Hepatocyte (in vitro differentiated cells): ENCODE measurements around the gene BCOR.

Source experiments
- CTCF ChIP-seq: fragments of 200-600 bp; sonication (generic); IDR thresholded peaks from 2 replicates; pipeline ENCODE4 v1.5.1; 2016; ENCODE audit warnings: antibody characterized with exemption, mild to moderate bottlenecking; ENCODE audit not compliant: poor library complexity
- EZH2 ChIP-seq: fragments of 200-600 bp; sonication (generic); IDR thresholded peaks from 2 replicates; pipeline ENCODE4 v1.6.1; 2016; ENCODE audit warnings: antibody characterized with exemption, mild to moderate bottlenecking, borderline replicate concordance
- EZH2phosphoT487 ChIP-seq: fragments of 200-600 bp; sonication (generic); IDR thresholded peaks from one replicate; pipeline ENCODE4 v1.6.1; 2018; ENCODE audit warnings: antibody characterized with exemption, mild to moderate bottlenecking, low read depth, moderate library complexity; ENCODE audit not compliant: unreplicated experiment, severe bottlenecking

GRCh38 chrX:40093586-40093985 lies 4.2 kb downstream of the BCOR start:
- TF ChIP-seq CTCF (no peak), EZH2 (no peak), EZH2phosphoT487 (no peak)
